ENCODE data around the gene PARD3B.

DNA sequence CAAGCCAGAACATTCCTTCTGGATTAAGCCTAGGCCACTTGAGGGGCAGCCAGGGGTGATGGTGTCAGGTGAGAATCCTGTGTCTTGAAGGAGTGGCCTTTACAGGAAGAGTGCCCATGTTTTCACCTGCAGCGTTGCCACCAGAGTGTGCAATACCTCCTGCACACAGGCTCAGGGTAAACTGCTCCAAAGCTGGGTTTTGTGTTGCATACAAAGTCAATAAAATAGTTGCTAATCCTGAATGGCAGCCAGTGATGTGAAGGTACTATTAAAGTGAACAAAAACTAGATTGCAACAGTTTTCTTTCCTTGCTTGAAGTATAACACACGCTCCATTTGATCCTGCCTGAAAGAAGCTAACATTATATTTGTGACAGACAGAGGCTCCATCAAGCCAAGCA lies 1072.6 kb downstream of the PARD3B start:
- TF ChIP-seq, protein P1, sequence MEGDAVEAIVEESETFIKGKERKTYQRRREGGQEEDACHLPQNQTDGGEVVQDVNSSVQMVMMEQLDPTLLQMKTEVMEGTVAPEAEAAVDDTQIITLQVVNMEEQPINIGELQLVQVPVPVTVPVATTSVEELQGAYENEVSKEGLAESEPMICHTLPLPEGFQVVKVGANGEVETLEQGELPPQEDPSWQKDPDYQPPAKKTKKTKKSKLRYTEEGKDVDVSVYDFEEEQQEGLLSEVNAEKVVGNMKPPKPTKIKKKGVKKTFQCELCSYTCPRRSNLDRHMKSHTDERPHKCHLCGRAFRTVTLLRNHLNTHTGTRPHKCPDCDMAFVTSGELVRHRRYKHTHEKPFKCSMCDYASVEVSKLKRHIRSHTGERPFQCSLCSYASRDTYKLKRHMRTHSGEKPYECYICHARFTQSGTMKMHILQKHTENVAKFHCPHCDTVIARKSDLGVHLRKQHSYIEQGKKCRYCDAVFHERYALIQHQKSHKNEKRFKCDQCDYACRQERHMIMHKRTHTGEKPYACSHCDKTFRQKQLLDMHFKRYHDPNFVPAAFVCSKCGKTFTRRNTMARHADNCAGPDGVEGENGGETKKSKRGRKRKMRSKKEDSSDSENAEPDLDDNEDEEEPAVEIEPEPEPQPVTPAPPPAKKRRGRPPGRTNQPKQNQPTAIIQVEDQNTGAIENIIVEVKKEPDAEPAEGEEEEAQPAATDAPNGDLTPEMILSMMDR (conservative IDR thresholded peaks at IDR 0.05; ENCODE audit: low read depth, low read length) = peak; percentile 29; the same call in 1 of the 2 replicates
- no peak for TF ChIP-seq EZH2phosphoT487 (IDR thresholded peaks at IDR 0.05; ENCODE audit: borderline replicate concordance, low read length)

Measured in PC-3 (cell line).